Omental fat pad (tissue), 4 donors: ENCODE measurements around the gene MCOLN3. TPM values are rescaled to one million over a fixed set of nuclear protein-coding genes. Genes with fewer than 3 reads are reported as not detected.
"Not testable (repeated sequence)": the region's sequence is repeated elsewhere in the genome, so short reads cannot be mapped to it uniquely, and the experiment has no call there.

ENCODE experiments used
- ATAC-seq: fragments of 150-250 bp; one replicate; pipeline ENCODE4 v1.9.1; 2016; ENCODE audit warnings: mild to moderate bottlenecking, moderate library complexity; ENCODE audit not compliant: low FRiP score
- DNase-seq: peaks from one replicate; pipeline ENCODE4 v3.0.0-alpha.2; 2019; ENCODE audit warnings: low spot score
- CTCF ChIP-seq, 3 donors: fragments of 450-650 bp; IDR thresholded peaks; one replicate each; pipeline ENCODE4 v1.5.1; 2016 to 2017; ENCODE audit warnings: antibody characterized with exemption in 3 of 3, mild to moderate bottlenecking in 3 of 3, moderate library complexity in 2 of 3
- total RNA-seq, 4 donors: library from RNA; depleted of rRNA; stranded (reverse); fragments of >200 nt; gene quantifications; one replicate each; pipeline ENCODE4 v1.1.0, GENCODE V29; 2016

MCOLN3 gene
- total RNA-seq, 4 donors from 2014 or later = 4.9 to 29.2 (median 6.5) TPM

- no peak for ATAC-seq
- no peak for TF ChIP-seq CTCF (IDR thresholded peaks at IDR 0.05)
- no peak for DNase-seq
These were observed 20.1 kb downstream of the MCOLN3 start for GRCh38 chr1:85028151-85028550.

GRCh38 chr1:85027242-85027983, 20.9 kb downstream of the MCOLN3 start:
- ATAC-seq (no peak), DNase-seq (no peak)
- no peak for TF ChIP-seq CTCF (IDR thresholded peaks at IDR 0.05)

GRCh38 chr1:85025940-85026339, 22.4 kb downstream of the MCOLN3 start:
- TF ChIP-seq CTCF (IDR thresholded peaks at IDR 0.05) = no peak
- no peak for ATAC-seq
- no peak for DNase-seq

- ATAC-seq = no peak
- no peak for DNase-seq
- TF ChIP-seq CTCF (IDR thresholded peaks at IDR 0.05) = no peak
These were observed 23.6 kb downstream of the MCOLN3 start for GRCh38 chr1:85024736-85025135.

GRCh38 chr1:85022700-85023099, 25.6 kb downstream of the MCOLN3 start:
- TF ChIP-seq CTCF (IDR thresholded peaks at IDR 0.05) = no peak
- DNase-seq = no peak
- ATAC-seq = no peak

- DNase-seq (no peak), ATAC-seq (no peak)
- TF ChIP-seq CTCF (IDR thresholded peaks at IDR 0.05) = no peak
These were observed 28.3 kb downstream of the MCOLN3 start for GRCh38 chr1:85019994-85020393.

- no peak for DNase-seq
These were observed 32.5 kb downstream of the MCOLN3 start for GRCh38 chr1:85015826-85016225.

GRCh38 chr1:85005641-85006040, 42.7 kb downstream of the MCOLN3 start:
- not testable (repeated sequence) for DNase-seq, ATAC-seq

More at GRCh38 chr1:85015826-85016225, 32.5 kb downstream of the MCOLN3 start:
- ATAC-seq = no peak
- no peak for TF ChIP-seq CTCF (IDR thresholded peaks at IDR 0.05)
